ENCODE results near the gene TFF3.

TFF3 gene

GRCh38 chr21:42286416-42286815, 28.8 kb downstream of the TFF3 start:
- DNase-seq, result no peak

DNA sequence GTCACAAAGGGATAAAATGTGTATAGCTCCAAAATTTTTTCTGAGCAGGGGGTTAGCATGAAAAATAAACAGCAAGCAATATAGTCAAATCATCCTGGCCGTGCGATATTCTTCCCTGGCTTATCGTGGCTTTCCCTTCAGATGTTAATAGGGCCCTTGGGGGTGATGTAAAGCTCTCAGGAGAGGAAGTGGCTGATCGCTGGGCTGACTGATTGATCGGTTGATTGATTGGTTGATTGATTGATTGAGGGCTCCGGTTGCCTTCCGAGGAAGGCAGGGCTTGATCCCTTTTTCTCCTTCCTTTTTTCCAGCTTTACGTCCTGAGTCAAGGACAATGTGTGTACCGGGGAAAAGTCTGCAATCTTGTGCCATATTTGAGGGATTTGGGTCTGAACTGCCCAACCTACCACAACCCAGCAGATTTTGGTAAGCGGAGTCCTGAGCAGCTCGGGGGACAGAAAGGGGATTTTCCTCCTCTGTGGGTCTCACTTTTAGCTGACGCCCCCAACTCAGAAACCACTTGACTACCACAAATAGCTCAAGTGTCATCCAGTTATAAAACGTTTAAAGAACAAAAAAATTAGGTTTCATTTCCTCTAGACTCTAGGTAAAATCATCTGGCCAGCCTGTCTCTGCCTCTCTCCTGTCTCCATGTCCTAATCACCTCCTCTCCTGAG, 29.5 kb downstream of the TFF3 start:
- no peak for DNase-seq

- DNase-seq, result no peak
Measured at GRCh38 chr21:42282715-42283114, 32.5 kb downstream of the TFF3 start.

- DNase-seq, result no peak
Measured at GRCh38 chr21:42282021-42282420, 33.2 kb downstream of the TFF3 start.

DNA sequence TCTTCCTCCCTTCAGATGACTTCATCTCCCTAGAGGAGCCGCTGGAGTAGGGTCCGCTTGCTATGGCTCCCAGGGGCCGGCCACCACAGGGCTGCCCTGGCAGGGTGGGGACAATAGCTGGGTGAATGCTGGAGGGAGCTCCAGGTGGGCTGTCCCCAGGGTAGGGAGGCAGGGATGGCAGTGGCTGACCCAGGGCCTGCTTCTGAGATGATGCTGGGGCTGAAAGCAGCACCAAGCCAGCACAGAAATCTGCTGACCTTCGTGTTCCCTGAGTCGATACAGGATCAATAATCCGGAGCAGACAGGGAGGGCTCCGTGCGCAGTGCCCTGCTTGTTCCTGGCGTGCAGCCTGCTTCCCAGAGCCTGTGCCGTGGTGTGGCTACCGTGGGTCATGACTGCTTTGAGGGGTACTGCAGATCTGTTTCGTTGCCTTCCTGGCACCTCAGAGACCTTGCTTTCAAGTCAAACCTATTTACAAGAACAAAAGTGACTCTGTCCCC, 34.0 kb downstream of the TFF3 start:
- no peak for DNase-seq

DNA sequence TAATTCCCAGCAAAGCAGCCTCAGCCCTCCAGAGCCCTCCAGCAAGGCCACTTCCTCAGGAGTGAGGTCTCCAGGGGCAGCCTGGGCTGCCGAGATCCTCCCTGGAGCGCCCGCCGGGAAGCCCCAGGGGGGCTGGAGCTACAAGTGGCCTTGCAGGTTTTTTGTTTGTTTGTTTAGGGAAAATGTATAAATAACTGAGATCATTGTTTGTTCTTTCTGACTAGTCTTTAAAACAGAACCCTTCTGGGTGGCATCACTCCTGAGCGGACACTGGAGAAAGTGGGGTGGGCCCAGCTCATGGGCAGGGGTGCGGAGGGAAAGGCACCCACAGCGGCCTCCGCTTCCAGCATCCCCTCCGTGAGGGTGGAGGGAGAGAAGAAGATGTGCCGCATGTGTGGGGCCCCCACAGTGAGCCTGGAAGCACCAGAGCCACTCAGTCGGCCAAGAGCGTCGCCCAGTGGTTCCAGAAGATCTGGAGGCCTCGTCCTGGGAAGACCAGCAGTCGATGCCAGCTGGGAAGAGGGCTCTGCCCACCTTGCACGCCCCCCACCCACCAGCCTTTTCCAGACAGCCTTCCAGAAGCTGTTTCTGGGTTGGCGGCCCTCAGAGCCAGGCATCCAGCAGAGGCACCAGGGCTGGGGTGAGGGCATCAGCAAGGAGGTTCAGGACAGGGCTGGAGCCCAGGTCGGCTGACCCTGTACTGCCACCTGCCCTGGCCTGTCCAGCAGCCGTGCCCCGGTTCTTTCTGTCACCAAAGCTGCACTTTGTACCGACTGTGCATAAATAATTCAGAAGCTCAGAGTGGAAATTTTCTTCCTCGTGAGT, 34.6 kb downstream of the TFF3 start:
- no peak for DNase-seq

GRCh38 chr21:42279888-42280287, 35.3 kb downstream of the TFF3 start:
- DNase-seq, result no peak

DNA sequence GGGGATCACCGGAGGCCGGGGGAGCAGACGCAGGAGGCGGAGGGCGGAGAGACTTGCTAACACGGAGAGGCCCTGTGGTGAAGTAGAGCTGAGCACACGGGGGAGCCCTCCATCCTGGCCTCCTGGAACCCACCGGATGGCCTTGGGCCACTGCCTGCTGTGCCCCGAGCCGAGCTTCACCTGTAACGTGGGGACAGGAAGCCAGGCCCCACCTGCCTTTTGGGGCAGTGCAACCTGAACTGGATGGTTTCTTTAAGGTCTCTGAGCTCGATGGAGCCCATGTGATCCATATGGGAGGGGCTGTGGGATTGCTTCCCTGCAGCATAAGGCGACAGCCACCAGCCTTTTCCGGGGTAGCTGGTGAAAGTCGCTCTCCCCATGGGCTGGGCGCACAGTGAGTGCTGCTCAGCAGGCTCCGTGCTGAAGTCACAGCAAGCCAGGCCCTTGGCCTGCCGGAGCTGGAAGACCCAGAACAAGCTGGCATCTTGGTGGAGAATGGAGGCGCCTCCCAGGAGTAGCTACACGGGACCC, 35.8 kb downstream of the TFF3 start:
- no peak for DNase-seq

GRCh38 chr21:42278451-42279149, 36.6 kb downstream of the TFF3 start:
- DNase-seq, result no peak

DNA sequence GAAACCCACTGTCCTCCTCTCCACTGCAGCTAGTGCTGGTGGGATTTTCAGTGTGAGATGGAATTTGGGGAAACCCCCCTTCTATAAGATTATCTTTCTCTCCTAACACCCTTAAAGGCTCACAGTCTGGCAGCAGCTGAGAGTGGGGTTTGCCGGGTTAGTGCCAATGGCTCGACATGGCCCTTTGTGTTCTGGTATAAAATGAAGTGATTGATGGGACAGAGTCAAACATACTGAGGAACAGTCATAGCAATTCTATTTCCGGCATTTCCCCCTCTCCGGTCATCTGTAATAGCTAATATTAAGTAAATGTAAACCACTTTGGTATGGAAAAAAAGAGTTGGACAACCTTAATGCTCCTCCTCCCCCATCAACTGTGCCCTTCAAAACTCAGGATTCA, 37.6 kb downstream of the TFF3 start:
- DNase-seq, result no peak

- no peak for DNase-seq
Measured at GRCh38 chr21:42276526-42277154, 38.6 kb downstream of the TFF3 start.

- no peak for DNase-seq
Measured at GRCh38 chr21:42276076-42276475, 39.1 kb downstream of the TFF3 start.

DNA sequence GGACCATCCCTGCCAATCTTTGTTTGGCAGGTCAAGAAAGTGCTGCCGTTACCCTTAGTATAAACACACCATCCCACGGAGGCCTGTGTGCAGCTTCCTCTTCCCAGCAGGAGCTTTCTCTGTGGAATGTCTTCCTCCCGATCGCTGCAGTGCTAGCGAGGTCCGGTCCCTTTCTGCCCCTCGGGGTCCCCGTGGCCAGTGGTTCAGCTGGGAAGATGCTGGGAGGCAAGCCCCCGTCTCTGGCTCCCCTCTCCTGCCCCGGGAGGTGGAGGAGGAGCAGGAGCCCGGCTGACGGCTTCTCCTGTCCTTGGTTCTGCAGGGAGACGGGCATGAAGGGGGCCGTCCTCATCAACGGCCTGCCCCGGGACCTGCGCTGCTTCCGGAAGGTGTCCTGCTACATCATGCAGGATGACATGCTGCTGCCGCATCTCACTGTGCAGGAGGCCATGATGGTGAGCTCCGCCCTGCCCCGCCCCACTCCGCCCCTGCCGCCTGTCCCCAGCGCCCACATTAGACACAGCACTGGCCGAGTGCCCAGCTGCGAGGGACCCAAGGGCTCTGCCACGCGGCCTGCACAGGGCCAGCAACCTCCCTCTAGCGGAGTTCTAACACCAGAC, 42.1 kb downstream of the TFF3 start:
- no peak for DNase-seq

DNA sequence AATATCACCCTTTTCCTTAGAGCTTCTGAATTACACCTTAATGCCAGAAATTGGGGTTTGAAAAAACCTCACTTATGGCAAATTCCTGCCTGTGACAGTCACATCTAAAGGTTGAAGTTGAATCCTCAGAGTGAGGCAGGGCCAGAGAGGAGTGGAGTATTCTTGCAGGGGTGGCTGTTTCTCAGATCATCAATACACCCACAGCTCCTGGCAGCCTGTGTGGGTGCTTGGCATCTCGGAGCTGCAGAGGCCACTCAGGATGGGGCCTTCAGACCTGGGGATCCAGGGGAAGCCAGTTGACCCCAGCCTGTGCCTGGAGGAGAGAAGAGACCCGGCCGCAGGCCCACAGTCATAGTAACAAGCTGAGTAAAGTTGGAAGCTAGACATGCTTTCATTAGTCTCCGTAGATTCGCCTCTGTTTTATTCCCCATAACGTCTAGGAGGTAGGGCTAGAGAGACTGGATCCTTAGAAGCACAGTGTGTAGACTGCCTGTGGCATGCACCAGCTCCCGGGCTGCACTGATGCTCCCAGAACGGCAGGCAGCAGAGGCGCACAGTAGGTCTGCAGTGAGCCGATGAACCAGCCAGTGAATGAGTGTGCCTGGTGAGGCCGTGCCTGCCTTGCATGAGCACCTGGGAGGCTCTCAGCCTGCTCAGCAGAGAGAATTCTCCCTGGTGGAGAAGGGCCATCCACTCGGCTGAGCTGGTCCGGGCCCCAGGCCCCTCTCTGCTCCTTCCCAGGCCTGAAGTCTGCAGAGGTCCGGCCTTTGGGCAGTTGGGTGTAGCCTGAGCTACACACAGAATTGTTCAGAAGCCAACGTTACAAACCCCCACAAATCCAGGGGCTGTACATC, 42.9 kb downstream of the TFF3 start:
- no peak for DNase-seq

GRCh38 chr21:42271065-42271464, 44.1 kb downstream of the TFF3 start:
- DNase-seq, result no peak

DNA sequence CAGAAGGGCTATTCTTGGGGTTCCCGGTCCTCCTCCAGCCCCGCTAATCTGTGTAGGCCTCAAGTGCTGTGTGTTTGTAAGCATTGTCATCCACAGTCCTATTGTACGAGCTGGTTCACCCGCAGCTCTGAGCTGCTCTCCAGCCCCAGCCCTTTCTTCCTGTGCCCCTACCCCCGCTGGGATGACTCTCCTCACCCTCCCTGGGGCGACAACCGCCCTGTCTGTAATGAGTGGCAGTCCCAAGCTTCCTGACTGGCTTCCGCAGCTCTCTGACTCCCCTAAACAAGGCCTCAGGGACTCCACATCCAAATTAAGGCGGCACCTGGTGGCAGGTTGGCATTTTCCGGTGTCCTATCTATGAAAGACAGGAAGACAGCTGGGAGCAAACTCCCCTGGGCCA, 45.8 kb downstream of the TFF3 start:
- no peak for DNase-seq

DNA sequence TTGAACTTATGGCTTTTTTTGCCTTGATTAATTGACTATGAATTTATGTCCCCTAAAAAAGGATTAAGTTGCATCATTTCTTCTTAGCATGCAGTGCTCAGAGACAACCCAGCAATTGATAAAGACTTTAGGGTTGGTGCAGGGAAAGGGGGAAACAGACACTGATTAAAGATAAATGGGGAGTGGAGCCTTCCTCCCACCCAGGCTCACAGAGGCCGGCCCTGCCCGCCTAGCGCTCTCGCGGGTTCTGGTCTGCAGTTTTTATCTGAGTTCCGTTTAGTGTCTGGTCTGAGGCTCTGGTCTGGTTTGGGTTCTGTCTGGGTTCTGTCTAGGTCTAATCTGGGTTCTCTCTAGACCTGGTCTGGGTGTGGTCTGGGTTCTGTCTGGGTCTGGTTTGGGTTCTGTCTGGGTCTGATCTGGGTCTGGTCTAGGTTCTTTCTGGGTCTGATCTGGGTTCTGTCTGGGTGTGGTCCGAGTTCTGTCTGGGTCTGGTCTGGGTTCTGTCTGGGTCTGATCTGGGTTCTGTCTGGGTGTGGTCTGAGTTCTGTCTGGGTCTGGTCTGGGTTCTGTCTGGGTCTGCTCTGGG, 48.1 kb downstream of the TFF3 start:
- no peak for DNase-seq

GRCh38 chr21:42265231-42265812, 49.9 kb downstream of the TFF3 start:
- no peak for DNase-seq

DNA sequence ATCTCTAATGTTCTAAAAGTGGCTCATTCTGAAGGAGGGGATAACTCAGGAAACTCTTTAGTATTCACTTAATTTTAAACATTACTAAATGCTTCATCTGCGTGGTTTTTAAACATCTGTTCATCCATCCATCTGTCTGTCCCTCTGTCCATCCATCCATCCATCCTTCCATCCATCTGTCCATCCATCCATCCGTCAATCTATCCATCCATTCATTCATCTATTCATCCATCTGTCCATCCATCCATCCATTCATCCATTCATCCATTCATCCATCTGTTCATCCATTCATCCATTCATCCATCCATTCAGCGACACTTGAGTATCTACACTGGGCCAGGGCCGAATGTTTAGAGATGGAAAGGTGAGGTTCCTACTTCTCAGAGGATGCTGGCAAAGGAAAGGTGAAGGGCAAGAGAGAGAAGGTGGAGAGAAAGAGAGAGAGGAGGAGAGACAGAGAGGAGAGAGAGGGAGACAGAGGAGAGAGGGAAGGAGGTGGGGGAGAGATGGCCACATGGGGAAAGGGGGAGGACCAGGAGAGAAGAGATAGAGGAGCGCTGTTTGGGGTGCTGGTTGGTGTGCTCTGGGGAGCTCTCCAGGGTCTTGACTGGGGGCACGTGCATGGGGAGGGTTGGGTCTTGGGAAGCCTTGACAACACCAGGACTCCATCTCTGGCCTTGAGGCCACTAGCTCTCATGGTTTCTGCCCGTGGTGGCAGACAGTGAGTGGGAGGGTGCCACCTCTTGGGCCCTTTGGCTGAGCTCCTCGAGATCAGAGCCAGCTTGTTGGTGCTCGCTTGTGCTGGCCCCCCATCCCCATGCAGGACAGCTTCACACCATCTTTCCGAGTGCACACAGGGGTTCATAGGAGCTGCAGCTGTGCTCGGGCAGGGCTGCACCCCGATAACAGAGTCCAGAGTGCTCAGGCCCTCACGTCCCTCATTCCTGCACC, 50.7 kb downstream of the TFF3 start:
- no peak for DNase-seq
